Measurements from ENCODE around the gene STUM.

DNA sequence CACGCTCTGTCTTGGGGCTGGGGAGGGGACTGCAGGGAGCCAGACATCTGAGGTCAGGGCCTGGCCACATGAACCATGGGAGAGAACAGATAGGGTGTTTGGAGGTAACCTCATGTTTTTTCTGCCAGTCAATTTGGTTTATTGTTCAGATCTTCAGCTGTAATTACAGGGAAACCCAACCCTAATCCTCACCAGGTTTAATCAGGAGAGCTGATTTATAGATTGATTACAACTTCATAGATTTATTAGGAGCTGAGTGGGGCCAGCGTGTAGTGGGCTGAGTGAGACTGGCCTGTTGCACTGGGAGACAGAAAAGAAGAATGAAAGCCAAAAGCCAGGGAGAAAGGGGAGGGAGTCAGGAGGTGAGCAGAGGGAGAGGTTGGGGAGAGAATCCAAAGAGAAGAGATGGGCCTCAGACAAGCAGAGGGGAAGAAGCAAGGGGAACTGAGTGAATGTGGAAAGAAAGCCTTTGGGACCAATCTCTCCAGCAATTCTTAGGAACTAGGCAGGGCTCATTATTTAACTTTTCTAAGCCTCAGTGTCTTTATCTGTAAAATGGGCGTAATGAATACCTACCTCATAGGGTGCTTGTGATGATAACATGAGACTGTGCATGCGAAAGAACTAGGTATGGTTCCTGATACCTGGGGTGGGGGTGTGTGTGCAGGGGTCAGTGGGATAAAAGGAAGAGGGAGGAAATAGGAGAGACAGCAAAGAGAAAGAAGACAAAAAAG lies 17.0 kb upstream of the STUM start:
- TF ChIP-seq CTCF (IDR thresholded peaks at IDR 0.05; ENCODE audit: low read depth, low read length): no peak
- no peak for TF ChIP-seq EZH2phosphoT487 (IDR thresholded peaks at IDR 0.05; ENCODE audit: low read depth)

All from OCI-LY3 (cell line).